Measurements from ENCODE around the gene DHRSX.

- TF ChIP-seq CTCF (IDR thresholded peaks at IDR 0.05; ENCODE audit: insufficient read depth, low read depth, low read length) (no peak), EZH2 (IDR thresholded peaks at IDR 0.05; ENCODE audit: insufficient read depth, low read length) (no peak)
Measured at GRCh38 chrX:2540426-2540947, 39.7 kb upstream of the DHRSX start.
